H9 (cell line): ENCODE results near the gene POLR3C. TPM values are rescaled to one million over a fixed set of nuclear protein-coding genes. Genes with fewer than 3 reads are reported as not detected.

Experiments used
- DNase-seq: peaks from one replicate; pipeline ENCODE4 v3.0.0-alpha.2; 2017
- H2AFZ ChIP-seq: one replicate; pipeline ENCODE4 v1.6.1; 2013; ENCODE audit warnings: mild to moderate bottlenecking, low read length, control low read depth, moderate library complexity
- H2AK5ac ChIP-seq: 2 replicates; pipeline ENCODE4 v1.6.1; 2013; ENCODE audit warnings: low read length, control low read depth, mixed read lengths; ENCODE audit not compliant: insufficient read length
- H2BK120ac ChIP-seq: one replicate; pipeline ENCODE4 v1.6.1; 2013; ENCODE audit warnings: low read depth, mild to moderate bottlenecking, low read length, control low read depth, inconsistent platforms; ENCODE audit not compliant: poor library complexity, severe bottlenecking
- H2BK12ac ChIP-seq: 2 replicates; pipeline ENCODE4 v1.6.1; 2013; ENCODE audit warnings: low read length, control low read depth, mixed read lengths, low read depth; ENCODE audit not compliant: insufficient read length
- H2BK15ac ChIP-seq: 2 replicates; pipeline ENCODE4 v1.6.1; 2013; ENCODE audit warnings: low read depth, low read length, control low read depth
- H2BK20ac ChIP-seq: one replicate; pipeline ENCODE4 v1.6.1; 2013; ENCODE audit warnings: low read depth, mild to moderate bottlenecking, low read length, control low read depth, inconsistent platforms; ENCODE audit not compliant: poor library complexity, severe bottlenecking
- H2BK5ac ChIP-seq: 2 replicates; pipeline ENCODE4 v1.6.1; 2013; ENCODE audit warnings: low read length, control low read depth, mixed read lengths; ENCODE audit not compliant: insufficient read length
- H3K14ac ChIP-seq: 2 replicates; pipeline ENCODE4 v1.6.1; 2013; ENCODE audit warnings: low read length, control low read depth; ENCODE audit not compliant: insufficient read depth
- H3K18ac ChIP-seq: 2 replicates; pipeline ENCODE4 v1.6.1; 2013; ENCODE audit warnings: low read depth, mild to moderate bottlenecking, mixed read lengths, low read length, control low read depth; ENCODE audit not compliant: insufficient read length
- H3K23ac ChIP-seq: 2 replicates; pipeline ENCODE4 v1.6.1; 2013; ENCODE audit warnings: low read length, control low read depth, mixed read lengths, low read depth; ENCODE audit not compliant: insufficient read length
- H3K23me2 ChIP-seq: 2 replicates; pipeline ENCODE4 v1.6.1; 2013; ENCODE audit warnings: low read depth, mild to moderate bottlenecking, mixed read lengths, low read length, control low read depth; ENCODE audit not compliant: insufficient read length, poor library complexity, severe bottlenecking
- H3K27ac ChIP-seq: 2 replicates; pipeline ENCODE4 v1.5.1; 2013; ENCODE audit warnings: low read length, control low read depth, mixed read lengths, low read depth; ENCODE audit not compliant: insufficient read length
- H3K27me3 ChIP-seq: 2 replicates; pipeline ENCODE4 v1.6.1; 2013; ENCODE audit warnings: low read length, control low read depth, inconsistent platforms; ENCODE audit not compliant: insufficient read depth
- H3K4ac ChIP-seq: 2 replicates; pipeline ENCODE4 v1.6.1; 2013; ENCODE audit warnings: low read depth, mild to moderate bottlenecking, control low read depth, inconsistent platforms, low read length, moderate library complexity
- H3K4me1 ChIP-seq: 2 replicates; pipeline ENCODE4 v1.6.1; 2013; ENCODE audit warnings: low read length, control low read depth, inconsistent platforms; ENCODE audit not compliant: insufficient read depth
- H3K4me2 ChIP-seq: 2 replicates; pipeline ENCODE4 v1.6.1; 2013; ENCODE audit warnings: low read length, control low read depth, mixed read lengths; ENCODE audit not compliant: insufficient read length, insufficient read depth
- H3K56ac ChIP-seq: 2 replicates; pipeline ENCODE4 v1.6.1; 2013; ENCODE audit warnings: low read depth, mild to moderate bottlenecking, mixed read lengths, low read length, control low read depth; ENCODE audit not compliant: insufficient read length
- H3K79me1 ChIP-seq: 2 replicates; pipeline ENCODE4 v1.6.1; 2013; ENCODE audit warnings: low read depth, mild to moderate bottlenecking, moderate library complexity, low read length, control low read depth, inconsistent platforms; ENCODE audit not compliant: insufficient read depth, poor library complexity, severe bottlenecking
- H3K79me2 ChIP-seq: 2 replicates; pipeline ENCODE4 v1.6.1; 2013; ENCODE audit warnings: low read length, control low read depth, inconsistent platforms; ENCODE audit not compliant: insufficient read depth
- H3K9ac ChIP-seq: 2 replicates; pipeline ENCODE4 v1.6.1; 2013; ENCODE audit warnings: low read length, control low read depth, mixed read lengths; ENCODE audit not compliant: insufficient read length; ENCODE audit errors: extremely low read depth
- H3K9me3 ChIP-seq: one replicate; pipeline ENCODE4 v1.6.1; 2013; ENCODE audit warnings: low read depth, low read length, inconsistent platforms; ENCODE audit not compliant: control insufficient read depth
- H3T11ph ChIP-seq: one replicate; pipeline ENCODE4 v1.6.1; 2013; ENCODE audit warnings: mild to moderate bottlenecking, low read length, control low read depth, inconsistent platforms
- H4K20me1 ChIP-seq: one replicate; pipeline ENCODE4 v1.6.1; 2013; ENCODE audit not compliant: control insufficient read depth, insufficient read length, insufficient read depth
- H4K5ac ChIP-seq: 2 replicates; pipeline ENCODE4 v1.6.1; 2013; ENCODE audit warnings: low read depth, mild to moderate bottlenecking, mixed read lengths, low read length, control low read depth; ENCODE audit not compliant: insufficient read length
- H4K8ac ChIP-seq: replicated peaks from 2 replicates; pipeline ENCODE4 v1.6.1; 2013; ENCODE audit warnings: low read length, control low read depth, mixed read lengths, low read depth; ENCODE audit not compliant: insufficient read length
- H4K91ac ChIP-seq: 2 replicates; pipeline ENCODE4 v1.6.1; 2013; ENCODE audit warnings: low read depth, mild to moderate bottlenecking, moderate library complexity, mixed read lengths, low read length, control low read depth; ENCODE audit not compliant: insufficient read length
- H3K27ac Mint-ChIP-seq, 3 experiments: 2 replicates in 2 of 3; 3 replicates in 1 of 3; pipeline ENCODE4 v1.8.0; 2020 to 2021; ENCODE audit warnings: mixed read lengths in 3 of 3, mild to moderate bottlenecking in 1 of 3, moderate library complexity in 1 of 3
- H3K27me3 Mint-ChIP-seq: 2 replicates; pipeline ENCODE4 v1.8.0; 2021; ENCODE audit warnings: low read depth, mild to moderate bottlenecking, moderate library complexity, mixed read lengths
- H3K36me3 Mint-ChIP-seq, 3 experiments: 2 replicates in 2 of 3; 3 replicates in 1 of 3; pipeline ENCODE4 v1.8.0; 2020 to 2021; ENCODE audit warnings: low read depth in 3 of 3, mixed read lengths in 3 of 3; ENCODE audit not compliant: insufficient read depth in 1 of 3
- H3K4me1 Mint-ChIP-seq, 2 experiments: 2 replicates each; pipeline ENCODE4 v1.8.0; 2020; ENCODE audit warnings: mixed read lengths in 2 of 2
- H3K4me3 Mint-ChIP-seq, 2 experiments: 2 replicates in 1 of 2; 3 replicates in 1 of 2; pipeline ENCODE4 v1.8.0; 2020 to 2021; ENCODE audit warnings: mild to moderate bottlenecking in 2 of 2, mixed read lengths in 2 of 2, moderate library complexity in 1 of 2
- H3K9me3 Mint-ChIP-seq, 2 experiments: 2 replicates in 1 of 2; 3 replicates in 1 of 2; pipeline ENCODE4 v1.8.0; 2020; ENCODE audit warnings: mild to moderate bottlenecking in 2 of 2, mixed read lengths in 2 of 2, moderate library complexity in 1 of 2
- WGBS: extraction: QIAGEN DNeasy Blood & Tissue Kit; methylation state at CpG from one replicate; pipeline ENCODE4 v1.1.7; 2013; ENCODE audit warnings: missing lambda C conversion rate, low lambda C conversion rate, mixed read lengths; ENCODE audit not compliant: insufficient read length; ENCODE audit errors: extremely low coverage; 5-methylcytosine and 5-hydroxymethylcytosine counted together
- total RNA-seq: library from RNA; stranded (reverse); gene quantifications from 2 replicates; pipeline ENCODE4 v1.2.1, GENCODE V29; 2021
- TF ChIP-seq, protein P1 (sequence below): fragments of 200-600 bp; sonication (generic); conservative IDR thresholded peaks from 3 replicates; pipeline ENCODE4 v1.8.0; 2021; ENCODE audit warnings: antibody characterized with exemption, mild to moderate bottlenecking

The POLR3C gene
- total RNA-seq, 1 experiment from 2014 or later: 37.2 TPM

DNA sequence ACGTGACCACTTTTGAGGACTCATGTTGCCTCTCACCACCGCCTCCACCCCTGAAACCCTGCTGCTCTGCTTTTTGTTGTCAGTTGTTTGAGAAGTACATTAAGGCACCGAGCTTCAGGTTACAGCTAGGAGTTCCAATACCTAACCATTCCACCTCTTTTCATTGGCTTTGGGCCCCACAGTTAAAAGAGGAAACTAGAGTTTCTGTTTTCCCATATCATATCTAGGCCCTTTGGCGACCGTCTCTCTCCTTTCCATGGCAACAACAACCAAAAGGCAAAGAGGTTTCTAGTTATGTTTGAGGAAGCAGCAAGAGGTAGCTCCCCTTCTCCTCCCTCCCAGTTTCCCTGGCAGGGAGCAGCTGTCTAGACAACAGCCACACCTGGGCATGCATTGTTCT, 55.8 kb downstream of the POLR3C start:
- Histone ChIP-seq H3K4me2 (no peak overlapping the region), H2BK20ac (no peak overlapping the region), H3K79me1 (no peaks in the 10 kb centered on the region), H3K9me3 (no peaks in the 10 kb centered on the region), H3K14ac (no peak overlapping the region), H3K56ac (no peak overlapping the region), H2BK15ac (no peak overlapping the region), H3K23ac (no peak overlapping the region), H2BK120ac (no peak overlapping the region), H3K4ac (no peak overlapping the region), H4K20me1 (no peaks in the 10 kb centered on the region), H3K27ac (no peak overlapping the region), H3K79me2 (no peaks in the 10 kb centered on the region), H3K27me3 (peaks cover 2% of the 10 kb centered on the region; the same call in 1 of the 2 replicates), H4K5ac (no peak overlapping the region), H3K23me2 (no peaks in the 10 kb centered on the region), H2AFZ (peak overlapping the region; percentile 14), H3K4me1 (peaks cover 7% of the 10 kb centered on the region; the same call in 1 of the 2 replicates), H2BK5ac (no peak overlapping the region), H3K18ac (no peak overlapping the region), H4K91ac (no peak overlapping the region), H4K8ac (no peak overlapping the region), H2AK5ac (no peak overlapping the region), H2BK12ac (no peak overlapping the region), H3K9ac (no peak overlapping the region), H3T11ph (no peak overlapping the region)
- Mint-ChIP-seq H3K36me3 (no peaks in the 10 kb centered on the region), H3K4me3 (peak overlapping the region in 1 of 2 experiments; percentile 25; a peak in 2 of 5 replicates), H3K9me3 (no peaks in the 10 kb centered on the region), H3K4me1 (peaks cover 32 to 34% of the 10 kb centered on the region in 2 experiments), H3K27me3 (peaks cover 50% of the 10 kb centered on the region), H3K27ac (peak overlapping the region in 2 of 3 experiments; percentile 23 to 69; a peak in 2 of 7 replicates)
- DNase-seq: no peak
- TF ChIP-seq, protein P1, sequence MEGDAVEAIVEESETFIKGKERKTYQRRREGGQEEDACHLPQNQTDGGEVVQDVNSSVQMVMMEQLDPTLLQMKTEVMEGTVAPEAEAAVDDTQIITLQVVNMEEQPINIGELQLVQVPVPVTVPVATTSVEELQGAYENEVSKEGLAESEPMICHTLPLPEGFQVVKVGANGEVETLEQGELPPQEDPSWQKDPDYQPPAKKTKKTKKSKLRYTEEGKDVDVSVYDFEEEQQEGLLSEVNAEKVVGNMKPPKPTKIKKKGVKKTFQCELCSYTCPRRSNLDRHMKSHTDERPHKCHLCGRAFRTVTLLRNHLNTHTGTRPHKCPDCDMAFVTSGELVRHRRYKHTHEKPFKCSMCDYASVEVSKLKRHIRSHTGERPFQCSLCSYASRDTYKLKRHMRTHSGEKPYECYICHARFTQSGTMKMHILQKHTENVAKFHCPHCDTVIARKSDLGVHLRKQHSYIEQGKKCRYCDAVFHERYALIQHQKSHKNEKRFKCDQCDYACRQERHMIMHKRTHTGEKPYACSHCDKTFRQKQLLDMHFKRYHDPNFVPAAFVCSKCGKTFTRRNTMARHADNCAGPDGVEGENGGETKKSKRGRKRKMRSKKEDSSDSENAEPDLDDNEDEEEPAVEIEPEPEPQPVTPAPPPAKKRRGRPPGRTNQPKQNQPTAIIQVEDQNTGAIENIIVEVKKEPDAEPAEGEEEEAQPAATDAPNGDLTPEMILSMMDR: no peak
- no CpG with 5 or more reads among the region's 5 CpGs for WGBS
